Stimulated activated CD4-positive, alpha-beta T cell treated with anti-CD3 and anti-CD28 coated beads, Interleukin-4, amount 100 ng/mL, for 24 hours (primary cell): ENCODE data around the gene ARMC12.

Source experiments
- DNase-seq: peaks from one replicate; pipeline ENCODE4 v3.0.0-alpha.2; 2020

Gene ARMC12

DNA sequence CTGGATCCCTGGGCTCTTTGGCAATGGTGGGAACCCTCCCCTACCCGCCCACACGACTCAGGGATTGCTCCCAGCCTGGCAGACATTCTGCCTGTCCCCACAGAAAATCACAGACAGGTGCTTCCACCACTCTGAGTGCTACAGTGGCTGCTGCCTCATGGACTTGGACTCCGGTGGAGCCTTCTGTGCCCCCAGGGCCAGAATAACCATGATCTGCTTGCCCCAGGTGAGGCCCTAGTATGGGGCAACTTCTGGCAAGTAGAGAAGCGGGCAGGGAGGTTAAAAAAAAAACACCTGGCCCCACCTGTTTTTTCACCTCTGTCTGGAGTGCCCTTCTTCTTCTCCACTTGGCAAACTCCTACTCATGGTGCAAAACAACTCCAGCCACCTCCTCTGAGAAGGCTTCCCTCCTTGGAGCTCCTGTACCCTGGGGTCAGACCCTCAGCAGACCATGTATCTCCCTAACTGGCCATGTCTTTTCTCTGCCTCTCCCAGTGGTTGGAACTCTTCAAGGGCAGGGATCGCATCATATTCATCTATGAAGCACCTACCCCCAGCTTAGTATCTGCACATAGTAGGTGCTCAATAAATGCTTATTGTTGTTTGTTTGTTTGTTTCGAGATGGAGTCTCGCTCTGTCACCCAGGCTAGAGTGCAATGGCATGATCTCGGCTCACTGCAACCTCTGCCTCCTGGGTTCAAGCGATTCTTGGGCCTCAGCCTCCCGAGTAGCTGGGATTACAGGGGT lies 40.7 kb downstream of the ARMC12 start:
- no peak for DNase-seq

DNA sequence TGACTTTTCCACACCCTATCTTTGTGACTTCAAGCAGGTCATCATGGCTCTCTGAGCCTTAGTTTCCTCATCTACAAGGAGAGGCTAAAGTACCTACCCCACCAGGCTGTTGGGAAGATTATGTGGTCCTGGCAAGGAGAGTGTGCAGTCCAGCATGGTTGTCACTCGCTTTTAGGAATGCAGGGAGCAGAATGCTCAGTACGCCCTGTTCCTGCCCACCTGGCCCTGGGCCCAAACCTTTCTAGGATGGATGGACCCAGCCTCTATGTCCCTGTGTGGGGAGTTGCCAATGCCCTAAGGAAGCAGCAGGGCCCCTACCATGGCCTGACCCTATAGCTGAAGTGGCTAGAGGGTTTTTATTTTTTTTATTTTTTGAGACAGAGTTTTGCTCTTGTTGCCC lies 41.6 kb downstream of the ARMC12 start:
- no peak for DNase-seq

DNA sequence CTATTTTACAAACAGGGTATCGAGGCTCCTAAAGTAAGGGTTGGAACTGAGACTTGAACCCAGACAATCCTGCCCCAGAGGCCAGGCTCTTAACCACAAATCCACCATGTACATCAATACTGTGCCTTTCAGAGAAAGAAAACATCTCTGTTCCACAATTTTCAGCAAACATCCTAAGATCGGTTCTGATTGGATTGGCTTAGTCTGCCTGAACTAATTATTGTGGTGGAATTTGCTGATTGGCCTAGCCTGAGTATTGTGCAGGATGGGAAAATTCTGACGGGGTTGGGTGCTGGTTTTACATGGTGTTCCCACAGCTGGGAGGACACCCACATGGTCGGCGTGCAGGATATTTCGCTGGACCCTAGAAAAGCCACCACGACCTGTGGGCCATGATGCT lies 43.9 kb downstream of the ARMC12 start, which contains the start of gene CLPSL1:
Gene CLPSL1, plus strand, starts transcription at position 301 of the 400 bp plus-strand sequence. Its CDS starts 92 bp downstream, at position 393.
- DNase-seq, result no peak

DNA sequence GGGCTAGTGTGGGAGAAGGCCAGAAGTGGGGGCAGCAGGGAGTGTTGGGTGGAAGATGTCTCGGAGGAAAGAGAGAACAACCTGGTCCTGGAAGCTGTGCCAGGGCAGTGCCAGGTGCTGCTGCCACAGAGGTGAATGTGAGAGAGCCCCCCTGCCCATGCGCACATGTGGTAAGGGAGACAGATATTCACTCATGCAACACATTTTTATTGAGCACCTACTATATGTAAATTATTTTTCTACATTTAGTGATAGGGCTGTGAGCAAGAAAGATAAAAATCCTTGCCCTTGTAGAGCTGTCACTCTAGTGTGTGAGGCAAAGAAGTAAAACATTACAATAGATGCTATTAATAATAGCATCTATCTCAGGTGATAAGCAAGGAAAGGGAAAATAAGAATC lies 44.5 kb downstream of the ARMC12 start:
- DNase-seq, result no peak

DNA sequence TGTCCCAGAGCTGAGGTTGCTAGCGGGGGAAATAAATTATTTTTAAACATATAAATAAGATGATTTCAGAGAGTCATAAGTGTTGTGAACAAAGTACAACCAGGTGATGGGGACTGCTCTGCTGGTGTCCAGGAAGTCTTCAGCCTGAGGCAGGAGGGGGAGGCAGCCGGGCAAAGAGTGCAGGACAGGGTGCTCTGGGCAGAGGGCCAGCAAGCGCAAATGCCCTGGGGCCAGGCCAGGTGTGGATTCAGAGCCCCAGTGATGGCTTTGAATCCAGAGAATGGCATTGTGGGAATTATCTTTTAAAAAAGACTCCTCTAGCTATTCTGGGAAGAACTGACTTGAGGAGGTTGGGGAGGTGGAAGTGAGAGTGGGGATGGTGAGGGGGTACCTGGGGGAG lies 45.6 kb downstream of the ARMC12 start:
- no peak for DNase-seq

DNA sequence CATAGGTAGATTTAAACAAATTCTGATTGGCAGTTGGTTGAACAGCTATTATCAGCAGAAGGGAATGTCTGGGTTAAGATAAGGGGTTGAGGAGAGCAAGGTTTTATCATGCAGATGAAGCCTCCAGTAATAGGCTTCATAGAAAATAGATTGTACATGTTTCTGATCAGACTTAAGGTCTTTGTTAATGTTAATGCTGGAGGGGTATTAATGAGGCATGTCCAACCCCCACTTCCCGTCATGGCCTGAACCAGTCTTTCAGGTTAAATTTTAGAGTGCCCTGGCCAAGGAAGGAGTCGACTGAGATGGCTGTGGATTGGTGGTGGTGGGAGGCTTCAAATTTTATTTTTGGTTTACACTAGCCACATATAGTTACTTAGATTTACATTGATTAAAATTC lies 47.4 kb downstream of the ARMC12 start:
- no peak for DNase-seq

DNA sequence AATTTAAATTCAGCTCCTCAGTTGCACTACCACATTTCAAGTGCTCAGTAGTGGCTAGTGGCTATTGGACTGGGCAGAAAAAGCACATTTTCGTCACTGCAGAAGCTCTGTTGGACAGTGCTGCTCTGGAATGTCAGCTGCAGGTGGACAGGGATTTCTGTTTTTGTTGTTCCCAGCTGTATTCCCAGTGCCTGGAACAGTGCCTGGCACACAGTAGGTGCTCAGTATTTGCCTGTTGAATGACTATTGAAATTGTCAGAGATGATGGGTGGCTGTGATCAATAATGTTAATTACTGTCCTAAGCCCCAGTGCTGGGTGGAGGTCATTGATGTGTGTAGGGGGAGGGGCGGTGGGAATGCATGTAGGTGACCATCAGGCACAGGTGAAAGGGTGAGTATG lies 49.4 kb downstream of the ARMC12 start:
- no peak for DNase-seq

DNA sequence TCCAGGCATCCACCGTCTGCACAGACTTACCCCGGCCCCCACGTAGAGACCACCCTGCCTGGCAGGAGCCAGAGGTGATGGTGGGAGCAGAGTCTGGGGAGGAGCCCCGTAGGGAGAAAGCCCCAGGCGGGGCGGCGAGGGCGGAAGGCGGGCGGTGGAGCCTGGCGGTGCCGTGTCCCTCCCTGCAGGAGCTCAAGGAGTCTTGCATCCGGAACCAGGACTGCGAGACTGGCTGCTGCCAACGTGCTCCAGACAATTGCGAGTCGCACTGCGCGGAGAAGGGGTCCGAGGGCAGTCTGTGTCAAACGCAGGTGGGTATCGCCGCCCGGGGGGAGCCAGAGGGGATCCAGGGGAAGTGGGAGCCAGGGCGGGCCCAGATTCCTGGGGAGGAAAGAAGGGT lies 50.0 kb downstream of the ARMC12 start:
- no peak for DNase-seq

DNA sequence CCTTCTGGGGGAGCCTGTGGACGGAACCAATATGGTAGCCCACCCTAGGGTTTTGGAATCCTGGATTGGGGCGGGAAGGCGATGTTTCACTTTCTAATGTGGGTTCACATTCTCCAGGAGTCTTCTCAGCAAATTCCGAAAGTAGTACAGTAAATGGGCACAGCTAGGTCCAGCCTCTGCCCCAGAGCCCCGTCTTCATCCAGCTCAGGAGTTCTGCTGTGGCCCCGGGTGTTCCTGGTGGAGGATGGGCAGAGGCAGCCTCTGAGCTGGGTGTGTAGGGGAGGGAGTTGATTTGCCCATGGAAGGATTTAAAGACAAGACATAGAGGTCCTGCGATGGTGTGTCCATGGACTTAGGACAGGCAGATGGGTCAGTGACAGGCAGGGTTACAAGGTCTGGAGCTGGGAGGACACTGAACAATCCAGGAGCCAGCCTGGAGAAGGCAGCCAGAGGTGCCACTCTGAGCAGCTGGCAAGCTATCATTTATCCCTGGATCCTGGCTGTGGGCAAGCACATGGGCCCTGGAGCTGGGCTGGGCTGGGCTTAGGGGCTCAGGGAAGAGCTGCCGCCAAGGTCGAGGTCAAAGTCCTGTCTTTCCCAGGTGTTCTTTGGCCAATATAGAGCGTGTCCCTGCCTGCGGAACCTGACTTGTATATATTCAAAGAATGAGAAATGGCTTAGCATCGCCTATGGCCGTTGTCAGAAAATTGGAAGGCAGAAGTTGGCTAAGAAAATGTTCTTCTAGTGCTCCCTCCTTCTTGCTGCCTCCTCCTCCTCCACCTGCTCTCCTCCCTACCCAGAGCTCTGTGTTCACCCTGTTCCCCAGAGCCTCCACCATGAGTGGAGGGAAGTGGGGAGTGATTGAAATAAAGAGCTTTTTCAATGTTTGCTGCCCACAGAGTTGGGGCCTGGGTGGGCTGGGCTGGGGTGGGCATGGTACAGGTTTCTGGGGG lies 50.7 kb downstream of the ARMC12 start:
- no peak for DNase-seq

DNA sequence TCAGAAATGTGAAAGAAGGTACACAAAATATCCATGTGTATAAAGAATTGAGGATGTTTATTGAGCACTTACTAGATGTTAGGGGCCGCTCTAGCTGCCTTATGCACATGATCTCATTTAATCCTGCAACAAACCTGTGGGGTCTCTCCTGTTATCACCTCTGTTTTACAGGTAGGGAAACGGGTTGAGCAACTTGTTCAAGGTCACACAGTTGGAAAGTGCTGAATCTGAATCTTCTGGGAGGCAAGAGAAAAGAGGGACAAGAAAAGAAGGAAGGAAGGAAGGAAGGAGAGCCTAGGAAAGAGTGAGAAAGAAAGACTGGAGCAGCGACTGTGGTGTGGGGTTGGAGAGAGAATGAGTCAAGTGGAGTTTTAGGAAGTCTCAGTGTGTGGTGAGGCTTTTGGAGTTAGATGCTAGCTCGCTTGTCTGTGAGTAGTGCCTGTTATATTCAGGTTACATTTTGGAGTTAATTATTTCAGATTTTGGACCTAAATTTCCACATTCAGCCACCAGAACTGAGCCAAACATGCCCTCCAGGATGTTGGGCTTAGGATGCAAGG lies 51.7 kb downstream of the ARMC12 start:
- no peak for DNase-seq

DNA sequence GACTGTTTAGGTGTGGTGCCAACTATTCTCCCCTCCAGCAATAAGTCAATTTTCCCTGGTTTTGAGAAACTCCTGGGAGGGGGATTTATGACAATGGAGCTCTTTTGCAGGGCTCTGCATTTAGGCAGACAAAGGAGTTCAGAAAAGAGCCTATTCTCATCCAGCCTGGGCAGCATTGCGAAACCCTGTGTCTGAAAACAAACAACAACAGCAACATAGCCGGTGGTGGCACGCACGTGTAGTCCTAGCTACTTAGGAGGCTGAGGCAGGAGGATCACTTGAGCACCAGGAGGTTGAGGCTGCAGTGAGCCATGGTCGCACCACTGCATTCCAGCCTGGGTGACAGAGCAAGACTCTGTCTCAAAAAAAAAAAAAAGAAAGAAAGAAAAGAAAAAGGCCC lies 53.9 kb downstream of the ARMC12 start:
- DNase-seq, result no peak

DNA sequence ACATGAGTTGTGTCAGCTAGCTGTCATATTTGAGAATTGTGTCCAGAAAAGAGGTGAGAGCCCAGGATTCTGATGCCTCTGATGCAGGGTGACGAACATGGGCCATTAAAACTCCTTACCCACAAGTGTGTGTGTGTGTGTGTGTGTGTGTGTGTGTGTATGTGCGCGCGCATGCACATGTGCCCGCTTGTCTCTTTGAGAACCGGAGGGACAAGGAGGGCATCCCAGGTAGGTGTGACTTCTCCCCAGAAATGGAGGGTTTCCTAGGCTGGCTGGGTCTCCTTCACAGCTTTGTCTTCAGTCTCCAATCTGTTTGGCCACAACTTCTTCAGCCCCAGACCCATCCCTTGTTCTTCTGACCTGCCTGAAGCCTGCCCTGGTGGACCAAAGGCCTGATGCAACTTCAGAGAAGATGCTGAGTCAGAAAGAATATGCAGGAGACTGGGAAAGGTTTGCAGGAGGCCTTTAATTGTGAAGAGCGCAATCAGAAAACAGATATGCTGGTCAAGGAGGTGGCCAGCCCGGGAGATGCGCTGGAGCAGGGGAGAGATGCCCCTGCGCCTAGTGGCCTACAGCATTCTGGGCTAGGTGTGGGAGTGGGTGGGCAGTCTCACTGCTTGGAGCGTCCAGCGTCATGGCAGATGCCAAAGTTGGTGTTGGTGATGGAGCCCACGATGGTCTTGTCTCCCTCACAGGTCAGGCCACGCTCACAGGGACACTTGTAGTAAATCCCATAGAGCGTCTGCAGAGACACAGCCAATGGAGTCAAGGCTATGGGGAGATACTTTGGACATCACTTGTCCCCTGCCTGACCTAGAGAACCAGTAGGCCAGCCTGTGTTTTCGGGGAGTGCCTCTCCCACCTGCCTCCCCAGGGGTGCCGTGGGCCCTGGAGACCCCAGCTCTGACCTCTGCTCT lies 58.0 kb downstream of the ARMC12 start:
- no peak for DNase-seq

DNA sequence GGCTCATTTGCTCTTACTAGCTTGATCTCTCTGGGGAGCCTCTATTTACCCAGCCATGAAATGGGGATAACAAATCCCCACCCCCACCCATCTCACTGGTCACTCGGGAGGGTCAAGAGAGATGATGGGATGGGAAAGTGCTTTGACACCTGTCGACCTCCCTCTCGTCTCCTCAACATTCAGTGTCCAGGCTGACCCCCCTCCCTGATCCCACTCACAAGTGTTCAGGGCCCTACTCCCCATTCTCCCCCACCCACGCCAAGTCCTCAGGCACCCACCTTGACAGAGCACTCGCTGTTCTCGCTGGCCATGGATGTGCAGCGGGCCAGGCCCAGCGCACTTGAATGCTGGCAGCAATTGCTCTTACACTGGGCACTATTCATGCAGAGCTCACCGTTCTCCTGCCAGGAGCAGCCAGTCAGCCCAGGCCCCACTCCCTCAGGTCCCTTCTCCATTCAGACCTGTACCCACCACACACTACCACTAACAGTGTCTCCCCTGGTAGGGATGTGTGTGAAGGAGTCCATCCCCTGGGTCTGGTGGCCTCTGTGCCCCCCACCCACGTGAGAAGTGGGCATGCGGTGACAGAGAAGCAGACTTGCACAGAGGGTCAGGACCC lies 58.7 kb downstream of the ARMC12 start:
- no peak for DNase-seq

DNA sequence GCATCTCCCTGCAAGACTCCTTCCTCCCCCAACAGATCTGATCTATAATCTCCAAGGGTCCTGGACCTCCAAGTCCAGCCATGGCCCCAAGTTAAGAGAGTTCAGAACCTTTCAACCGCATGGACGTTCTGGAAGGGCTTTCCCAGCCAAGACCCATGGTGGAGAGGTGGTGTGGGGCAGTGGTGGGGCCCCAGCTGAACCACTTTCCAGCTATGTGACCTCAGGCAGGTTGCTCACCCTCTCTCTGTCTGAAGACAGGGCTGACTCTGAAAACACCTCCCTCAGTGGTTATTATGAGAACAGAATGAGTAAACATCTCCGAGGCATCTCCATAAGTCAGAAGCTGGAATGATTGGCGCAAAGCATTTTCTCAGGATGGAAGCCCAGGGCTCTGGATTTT lies 59.4 kb downstream of the ARMC12 start:
- no peak for DNase-seq

DNA sequence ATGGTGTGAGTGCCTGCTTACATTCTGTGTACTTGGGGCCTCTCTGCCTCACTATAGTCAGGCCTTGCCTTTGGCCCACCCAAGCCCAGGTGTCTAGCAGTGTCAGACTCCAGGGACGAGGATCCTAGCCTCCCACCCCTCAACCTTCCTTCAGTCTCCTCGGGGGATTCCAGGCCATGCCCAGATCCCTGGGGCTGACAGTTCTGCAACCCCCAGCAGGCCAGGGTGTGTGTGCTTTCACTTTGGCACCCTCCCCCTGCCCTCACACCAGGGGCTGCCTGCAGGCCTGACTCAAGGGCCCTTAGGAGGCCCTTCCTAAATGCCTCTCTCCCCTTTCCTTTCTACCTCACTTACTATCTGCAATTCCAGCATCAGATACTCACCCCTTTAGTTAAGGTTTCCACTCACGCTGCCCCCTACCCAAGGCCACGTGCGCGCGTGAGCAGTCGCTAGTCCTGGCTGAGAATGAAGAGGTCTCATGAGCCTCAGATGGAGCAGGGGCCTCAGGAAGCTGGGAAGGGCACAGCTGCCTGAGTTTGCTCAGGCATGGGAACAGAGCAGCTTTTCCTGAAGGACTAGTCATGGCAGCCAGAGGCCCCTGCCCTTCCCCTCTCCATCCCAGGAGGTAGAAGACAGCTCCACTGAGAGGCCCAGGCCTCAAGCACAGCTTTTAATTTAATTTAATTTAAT lies 61.1 kb downstream of the ARMC12 start:
- DNase-seq, result no peak
